Choroid plexus epithelial cell (primary cell): ENCODE measurements around the gene ADGB.

Experiments
- DNase-seq: peaks from one replicate; pipeline ENCODE4 v3.0.0-alpha.2; 2010; ENCODE audit warnings: low read depth
- H3K4me3 ChIP-seq: 2 replicates; pipeline ENCODE4 v1.5.1; 2011; ENCODE audit warnings: low read depth, mild to moderate bottlenecking, control low read depth, low read length, moderate library complexity
- TF ChIP-seq, protein P1 (sequence below): conservative IDR thresholded peaks from 2 replicates; pipeline ENCODE4 v1.5.1; 2011; ENCODE audit warnings: low read depth, mild to moderate bottlenecking, control low read depth, inconsistent platforms, low read length, moderate library complexity

The ADGB gene

DNA sequence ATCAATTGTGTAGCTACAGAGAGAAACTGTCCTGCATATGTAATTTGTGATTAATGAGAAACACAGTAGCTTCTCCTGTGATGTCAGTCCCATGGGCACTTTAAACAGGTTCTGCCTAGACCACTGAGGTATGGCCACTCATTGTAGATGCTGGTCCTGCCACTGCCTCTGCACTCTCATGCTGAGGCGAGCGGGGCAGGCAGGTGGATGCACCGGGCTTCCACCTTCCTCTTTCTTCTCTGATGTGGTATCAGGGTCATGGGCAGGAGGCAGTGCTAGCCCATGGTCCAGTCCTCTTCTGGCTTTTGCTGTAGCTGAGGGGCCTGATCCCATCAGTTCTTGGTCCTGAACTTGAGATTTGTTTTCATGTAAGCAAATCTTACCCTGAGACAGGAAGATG is 58.7 kb downstream of the ADGB start:
- TF ChIP-seq, protein P1, sequence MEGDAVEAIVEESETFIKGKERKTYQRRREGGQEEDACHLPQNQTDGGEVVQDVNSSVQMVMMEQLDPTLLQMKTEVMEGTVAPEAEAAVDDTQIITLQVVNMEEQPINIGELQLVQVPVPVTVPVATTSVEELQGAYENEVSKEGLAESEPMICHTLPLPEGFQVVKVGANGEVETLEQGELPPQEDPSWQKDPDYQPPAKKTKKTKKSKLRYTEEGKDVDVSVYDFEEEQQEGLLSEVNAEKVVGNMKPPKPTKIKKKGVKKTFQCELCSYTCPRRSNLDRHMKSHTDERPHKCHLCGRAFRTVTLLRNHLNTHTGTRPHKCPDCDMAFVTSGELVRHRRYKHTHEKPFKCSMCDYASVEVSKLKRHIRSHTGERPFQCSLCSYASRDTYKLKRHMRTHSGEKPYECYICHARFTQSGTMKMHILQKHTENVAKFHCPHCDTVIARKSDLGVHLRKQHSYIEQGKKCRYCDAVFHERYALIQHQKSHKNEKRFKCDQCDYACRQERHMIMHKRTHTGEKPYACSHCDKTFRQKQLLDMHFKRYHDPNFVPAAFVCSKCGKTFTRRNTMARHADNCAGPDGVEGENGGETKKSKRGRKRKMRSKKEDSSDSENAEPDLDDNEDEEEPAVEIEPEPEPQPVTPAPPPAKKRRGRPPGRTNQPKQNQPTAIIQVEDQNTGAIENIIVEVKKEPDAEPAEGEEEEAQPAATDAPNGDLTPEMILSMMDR = no peak
- H3K4me3 ChIP-seq = no peak overlapping the region
- DNase-seq = no peak

DNA sequence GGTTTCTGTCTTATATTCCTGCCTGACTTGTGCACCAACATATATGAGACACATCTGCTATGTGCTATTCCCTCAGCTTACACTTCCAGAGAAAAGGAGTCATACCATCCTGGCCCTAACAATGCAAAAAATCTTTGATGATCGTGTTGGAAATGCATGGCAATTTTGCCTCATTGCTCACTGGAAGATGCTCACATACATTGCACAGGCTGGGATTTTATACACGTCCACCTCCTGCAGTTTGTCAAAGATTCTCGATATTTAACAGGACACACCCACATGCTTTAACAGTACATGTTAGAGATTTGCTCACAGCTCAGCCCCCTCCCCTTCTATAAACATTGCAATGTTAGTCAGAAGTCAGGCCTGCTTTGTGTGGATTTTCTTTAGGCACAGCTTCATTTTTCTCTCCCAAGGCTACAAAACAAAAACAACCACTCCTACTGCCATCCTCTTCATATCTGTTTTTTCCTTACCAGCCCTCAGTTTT is 66.1 kb downstream of the ADGB start:
- no peak for DNase-seq
- TF ChIP-seq, protein P1 = no peak

DNA sequence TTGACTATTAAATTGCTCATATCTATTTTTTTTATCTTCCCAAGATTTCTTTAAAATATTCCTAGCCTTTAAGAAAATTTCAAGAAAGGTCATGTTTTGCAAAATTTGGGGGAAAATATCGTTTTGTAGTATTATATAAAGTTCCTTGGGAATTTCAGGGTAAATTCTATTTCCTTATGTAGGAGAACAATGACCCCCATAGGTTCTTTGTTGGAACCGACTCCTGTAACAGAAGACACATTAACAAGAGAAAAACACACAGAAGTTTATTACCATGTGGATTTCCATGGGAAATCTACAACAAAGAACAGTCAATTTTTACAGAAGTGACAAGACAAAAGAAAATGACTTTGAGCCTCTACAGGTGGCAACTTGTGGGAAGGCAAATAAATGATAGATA is 68.1 kb downstream of the ADGB start:
- no peak overlapping the region for H3K4me3 ChIP-seq
- peak; percentile 2 for DNase-seq
- TF ChIP-seq, protein P1 = no peak

More for the DNA sequence above, 66.1 kb downstream of the ADGB start:
- no peak overlapping the region for H3K4me3 ChIP-seq

DNA sequence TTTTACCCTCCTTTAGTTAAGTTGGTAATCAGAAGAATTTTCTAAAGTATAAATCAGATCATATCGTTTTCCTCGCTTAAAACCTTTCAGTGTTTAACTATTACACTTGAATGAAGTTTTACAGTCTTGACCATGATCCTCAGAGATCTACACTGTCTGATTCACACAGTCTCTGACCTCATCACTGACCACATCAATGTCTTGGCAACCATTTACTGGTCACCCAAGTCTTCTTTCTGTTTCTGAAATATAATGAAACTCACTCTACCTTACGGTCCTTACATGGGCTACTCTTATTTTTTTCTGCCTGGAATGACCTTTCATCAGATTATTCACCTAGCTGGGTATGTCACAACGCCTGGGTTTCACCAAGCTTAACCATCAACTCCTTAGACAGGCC is 71.4 kb downstream of the ADGB start:
- no peak overlapping the region for H3K4me3 ChIP-seq
- TF ChIP-seq, protein P1 = no peak
- DNase-seq = peak; percentile 9

DNA sequence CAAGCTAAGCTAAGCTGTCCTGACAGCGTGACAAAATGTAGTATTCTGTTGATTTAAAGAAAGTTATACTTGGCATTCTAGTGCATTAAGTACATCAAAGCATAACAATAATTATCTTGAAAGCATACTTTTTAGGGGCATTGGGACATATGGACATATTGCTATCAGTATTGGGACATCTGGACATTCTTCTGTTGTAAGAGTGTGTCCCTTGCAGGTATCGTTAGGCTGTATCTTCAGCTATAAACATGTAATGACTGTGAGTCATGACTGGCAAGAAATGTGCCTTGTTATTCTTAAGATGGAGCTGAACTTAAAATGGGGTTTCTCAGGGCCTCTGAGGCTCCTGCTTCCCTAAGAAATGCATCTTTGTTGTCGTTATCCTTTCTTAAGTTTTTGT is 74.3 kb downstream of the ADGB start:
- DNase-seq = no peak
- TF ChIP-seq, protein P1 = no peak
- no peak overlapping the region for H3K4me3 ChIP-seq

DNA sequence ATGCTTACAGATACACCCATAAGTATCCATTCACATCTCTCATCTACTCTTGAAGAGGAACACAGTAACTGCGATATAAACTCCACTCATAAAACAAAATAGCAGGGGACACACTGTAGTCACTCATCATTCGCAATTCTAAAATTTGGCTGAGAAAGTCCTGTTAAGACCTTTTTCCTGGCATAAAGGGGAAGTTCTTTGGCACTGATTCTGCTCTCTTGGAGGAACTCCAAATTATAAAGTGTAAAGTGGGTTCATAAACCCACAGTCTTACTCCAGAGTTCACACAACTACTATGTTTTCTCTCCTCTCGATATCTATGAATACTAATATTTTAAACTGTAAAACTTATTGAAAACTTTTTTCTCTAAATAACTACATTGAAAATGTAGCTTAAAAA is 80.6 kb downstream of the ADGB start:
- DNase-seq = no peak
- TF ChIP-seq, protein P1 = no peak

DNA sequence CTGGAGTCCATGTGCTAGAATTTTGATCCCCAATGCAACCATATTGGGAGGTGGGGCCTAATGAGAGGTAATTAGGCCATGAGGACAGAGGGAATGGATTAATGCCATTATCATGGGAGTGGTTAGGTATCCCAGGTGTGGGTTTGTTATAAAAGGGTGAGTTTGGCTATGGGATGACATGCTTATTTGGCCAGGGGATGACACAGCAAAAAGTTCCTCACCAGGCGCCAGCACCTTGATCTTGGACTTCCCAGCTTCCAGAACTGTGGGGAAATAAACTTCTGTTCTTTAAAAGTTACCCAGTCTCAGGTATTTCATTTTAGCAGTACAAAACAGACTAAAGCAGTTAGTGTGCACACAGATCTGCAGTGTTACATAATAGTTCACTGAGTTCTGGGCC is 84.1 kb downstream of the ADGB start:
- no peak for DNase-seq
- no peak overlapping the region for H3K4me3 ChIP-seq
- TF ChIP-seq, protein P1 = no peak

More for the DNA sequence above, 80.6 kb downstream of the ADGB start:
- no peak overlapping the region for H3K4me3 ChIP-seq
